Left ventricle myocardium inferior (tissue), 1 donor: ENCODE data around the gene SPATA25. TPM values are rescaled to one million over a fixed set of nuclear protein-coding genes. Genes with fewer than 3 reads are reported as not detected.

Source experiments
- DNase-seq: peaks from one replicate; pipeline ENCODE4 v3.0.0-alpha.2; 2020
- H3K27ac ChIP-seq: fragments of 200-600 bp; replicated peaks from 2 replicates; pipeline ENCODE4 v1.8.0; 2021
- H3K27me3 ChIP-seq: fragments of 200-600 bp; 2 replicates; pipeline ENCODE4 v1.8.0; 2021; ENCODE audit warnings: low read depth
- H3K36me3 ChIP-seq: fragments of 200-600 bp; 2 replicates; pipeline ENCODE4 v1.8.0; 2021
- H3K4me1 ChIP-seq: fragments of 200-600 bp; 2 replicates; pipeline ENCODE4 v1.8.0; 2021
- H3K4me3 ChIP-seq: fragments of 200-600 bp; 2 replicates; pipeline ENCODE4 v1.8.0; 2021; ENCODE audit warnings: mild to moderate bottlenecking, moderate library complexity
- H3K9me3 ChIP-seq: fragments of 200-600 bp; replicated peaks from 2 replicates; pipeline ENCODE4 v1.8.0; 2021
- CTCF ChIP-seq: fragments of 200-600 bp; IDR thresholded peaks from 2 replicates; pipeline ENCODE4 v1.8.0; 2021; ENCODE audit warnings: antibody characterized with exemption, mild to moderate bottlenecking, borderline replicate concordance
- intact Hi-C: fragments of 100-400 bp; cut with micrococcal nuclease; formaldehyde crosslinking; loops from one replicate; pipeline ENCODE4 v1.11.0; 2022
- total RNA-seq: library from RNA; stranded (reverse); fragmentation: NEBNext Ultra II Directional; extraction: Animal tissue kit (Norgen Biotek cat#: 25700); gene quantifications from one replicate; pipeline ENCODE4 v1.2.1, GENCODE V29; 2021
- donor health status: DM: no; HTN: yes; CAD: no; lungs with severe emphysema.

SPATA25 gene
- total RNA-seq, 1 donor from 2014 or later: 2.4 TPM

- H3K36me3 ChIP-seq: peaks cover 95% of the 10 kb centered on the region
- TF ChIP-seq CTCF: no peak
- intact Hi-C loops: no loop called here
- no peak overlapping the region for H3K4me3 ChIP-seq
- no peaks in the 10 kb centered on the region for H3K27me3 ChIP-seq
- H3K4me1 ChIP-seq: peaks cover 47% of the 10 kb centered on the region
- peak overlapping the region; percentile 32 for H3K27ac ChIP-seq
- DNase-seq: no peak
- H3K9me3 ChIP-seq: no peaks in the 10 kb centered on the region
Measured at GRCh38 chr20:45841407-45842129, 45.9 kb downstream of the SPATA25 start.

- Histone ChIP-seq H3K27me3 (no peaks in the 10 kb centered on the region), H3K4me3 (no peak overlapping the region), H3K27ac (no peak overlapping the region), H3K9me3 (no peaks in the 10 kb centered on the region), H3K4me1 (peaks cover 55% of the 10 kb centered on the region), H3K36me3 (peaks cover 88% of the 10 kb centered on the region)
- DNase-seq: no peak
- intact Hi-C loops: no loop called here
- no peak for TF ChIP-seq CTCF
Measured at GRCh38 chr20:45840700-45841198, 46.7 kb downstream of the SPATA25 start.

- H3K4me1 ChIP-seq: peaks cover 64% of the 10 kb centered on the region
- peak overlapping the region; percentile 11 for H3K4me3 ChIP-seq
- peak overlapping the region; percentile 96 for H3K27ac ChIP-seq
- no peak for DNase-seq
- no peaks in the 10 kb centered on the region for H3K27me3 ChIP-seq
- no peaks in the 10 kb centered on the region for H3K9me3 ChIP-seq
- intact Hi-C loops: no loop called here
- peaks cover 50% of the 10 kb centered on the region for H3K36me3 ChIP-seq
- no peak for TF ChIP-seq CTCF
Measured at GRCh38 chr20:45836841-45837240, 50.6 kb downstream of the SPATA25 start.

Other genes starting within 250 kb of the SPATA25 start
- gene WFDC11, start 217.4 kb downstream of the SPATA25 start, total RNA-seq: not detected
- not detected for gene WFDC13, start 185.6 kb downstream of the SPATA25 start, total RNA-seq
- not detected for gene WFDC10B, start 182.6 kb downstream of the SPATA25 start, total RNA-seq
- gene SPINT4, start 165.3 kb downstream of the SPATA25 start, total RNA-seq: not detected
- gene WFDC3, start 95.7 kb downstream of the SPATA25 start, total RNA-seq: 0.55 TPM
- gene DNTTIP1, start 95.7 kb downstream of the SPATA25 start, total RNA-seq: 22.2 TPM
- 0.91 TPM for gene UBE2C, start 75.0 kb downstream of the SPATA25 start, total RNA-seq
- 0.33 TPM for gene TNNC2, start 60.3 kb downstream of the SPATA25 start, total RNA-seq
- 24.7 TPM for gene SNX21, start 53.8 kb downstream of the SPATA25 start, total RNA-seq
- gene ACOT8, start 30.2 kb downstream of the SPATA25 start, total RNA-seq: 32.1 TPM
- gene ZSWIM3, start 30.0 kb downstream of the SPATA25 start, total RNA-seq: 2.0 TPM
- 11.2 TPM for gene ZSWIM1, start 6.4 kb downstream of the SPATA25 start, total RNA-seq
- gene NEURL2, start 3.6 kb upstream of the SPATA25 start, total RNA-seq: 7.6 TPM
- gene CTSA, start 3.7 kb upstream of the SPATA25 start, total RNA-seq: 116 TPM
- 84.1 TPM for gene PLTP, start 24.5 kb upstream of the SPATA25 start, total RNA-seq
- gene PCIF1, start 47.1 kb upstream of the SPATA25 start, total RNA-seq: 21.9 TPM
- 8.1 TPM for gene ZNF335, start 84.6 kb upstream of the SPATA25 start, total RNA-seq
- gene MMP9, start 121.3 kb upstream of the SPATA25 start, total RNA-seq: 0.58 TPM
- gene SLC12A5, start 141.6 kb upstream of the SPATA25 start, total RNA-seq: not detected
- 16.5 TPM for gene NCOA5, start 202.3 kb upstream of the SPATA25 start, total RNA-seq
- gene CD40, start 230.7 kb upstream of the SPATA25 start, total RNA-seq: 6.8 TPM